GM21737 (cell line): ENCODE data around the gene NRG3.

ENCODE experiments used
- ATAC-seq: cut with Tn5 transposase; IDR thresholded peaks from one replicate; pipeline ENCODE4 v1.9.1; 2021; ENCODE audit warnings: mild to moderate bottlenecking, moderate library complexity; ENCODE audit not compliant: unreplicated experiment

NRG3 gene

DNA sequence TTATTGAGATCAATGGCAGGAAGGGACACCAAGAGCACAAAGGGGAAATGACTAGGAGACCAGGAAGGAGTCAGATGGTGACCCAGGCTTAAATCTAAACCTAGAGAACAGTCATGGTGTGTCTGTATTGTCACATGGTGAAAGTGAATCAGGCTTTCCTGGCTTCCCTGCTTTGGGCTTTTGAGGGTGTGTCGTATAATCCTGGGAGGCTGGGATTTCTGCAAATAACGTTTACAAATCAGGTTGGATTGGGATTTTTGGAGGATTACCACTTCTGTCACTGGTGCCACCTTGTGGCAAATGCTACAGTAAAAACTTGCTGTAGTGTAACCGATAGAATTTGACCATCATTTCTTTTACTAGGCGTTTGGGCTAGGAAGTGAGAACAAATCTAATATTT lies 502.6 kb downstream of the NRG3 start:
- no peak for ATAC-seq

DNA sequence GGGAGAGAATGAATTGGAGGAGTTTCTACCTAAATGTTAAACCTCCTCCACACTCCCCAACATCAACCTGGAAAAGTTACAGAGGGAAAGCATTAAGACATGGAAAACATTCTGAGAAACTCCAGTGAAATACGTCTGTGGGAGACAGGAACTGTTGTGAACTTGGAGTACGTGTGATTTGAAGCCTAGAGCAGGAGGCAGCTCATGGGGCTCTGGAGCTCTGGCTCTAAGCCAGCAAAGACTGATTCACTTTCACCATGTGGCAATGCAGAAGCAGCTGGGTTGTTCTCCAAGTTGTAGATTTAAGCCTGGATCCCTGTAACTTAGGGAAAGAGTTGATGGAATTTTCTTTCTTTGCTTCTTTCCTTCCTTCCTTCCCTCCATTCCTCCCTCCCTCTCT lies 503.2 kb downstream of the NRG3 start:
- ATAC-seq, result no peak

DNA sequence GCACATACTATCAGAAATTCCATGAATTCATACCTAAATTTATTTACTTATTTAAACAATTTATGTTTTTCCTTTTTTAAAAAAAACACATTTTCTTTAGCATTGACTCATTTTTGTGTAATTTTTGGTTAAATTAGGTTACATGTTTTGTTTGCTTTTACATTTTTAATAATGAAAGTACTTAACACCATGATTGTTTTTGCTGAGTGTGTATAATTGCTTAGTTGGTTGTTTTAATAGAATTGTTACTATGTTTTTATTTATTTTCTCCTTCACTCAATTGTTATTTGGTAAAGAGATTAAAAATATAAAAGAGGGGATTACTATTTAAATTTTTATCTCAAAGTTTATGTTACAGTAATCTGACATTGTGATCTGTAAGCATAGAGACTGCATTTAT lies 508.4 kb downstream of the NRG3 start:
- no peak for ATAC-seq

DNA sequence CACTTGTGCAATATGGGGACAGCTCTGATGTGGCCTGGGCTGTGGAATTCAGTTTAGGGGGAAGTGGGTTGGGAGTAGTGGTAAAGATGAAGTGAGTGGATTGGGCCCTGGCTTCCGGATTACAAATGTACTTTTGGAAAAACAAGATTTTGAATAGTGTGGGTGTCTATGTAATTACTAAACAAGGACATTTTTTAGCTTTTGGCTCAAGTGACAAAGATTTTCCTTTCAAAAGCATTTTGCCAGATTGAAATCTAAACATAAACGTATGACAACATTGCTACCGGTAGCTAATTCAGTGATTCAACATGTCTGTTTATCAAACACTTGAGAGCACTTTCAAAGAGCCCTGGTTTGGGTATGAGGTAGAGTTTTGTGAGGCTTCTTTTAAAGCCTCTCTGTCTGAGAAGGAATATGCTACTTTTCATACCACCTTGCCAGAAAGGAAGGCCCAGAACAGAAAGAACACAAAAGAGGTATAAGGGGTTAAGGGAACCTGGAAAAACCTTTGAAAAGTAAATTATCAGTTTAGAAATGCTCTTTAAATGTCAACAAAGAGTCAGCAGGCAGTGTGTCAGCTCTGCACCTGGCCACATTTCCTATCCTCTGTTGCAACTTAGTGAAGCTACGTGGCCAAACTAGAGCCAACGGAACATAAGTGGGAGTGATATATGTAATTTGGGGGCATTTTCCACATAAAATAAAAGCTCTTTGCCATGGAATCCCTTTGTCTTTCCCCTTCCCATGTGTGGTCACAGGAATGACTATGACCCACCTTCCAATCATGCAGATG lies 516.1 kb downstream of the NRG3 start:
- no peak for ATAC-seq

DNA sequence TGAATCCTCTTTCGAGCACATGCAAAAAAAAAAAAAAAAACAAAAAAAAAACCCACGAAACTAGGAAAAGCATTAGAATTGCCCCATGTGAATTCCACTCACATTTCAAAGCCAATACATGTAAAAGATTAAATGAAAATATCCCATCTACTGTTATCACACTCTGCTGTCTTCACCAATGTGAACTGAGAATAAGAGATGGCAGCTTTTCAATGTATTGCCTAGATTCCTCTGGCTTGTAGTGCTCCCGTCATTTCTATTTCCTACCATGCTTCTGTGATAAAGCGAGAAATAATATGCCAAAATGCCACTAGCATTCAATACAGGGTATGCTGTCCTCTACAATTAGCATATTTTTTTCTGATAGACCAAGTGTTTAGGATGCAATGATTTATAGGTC lies 517.0 kb downstream of the NRG3 start:
- ATAC-seq, result no peak

DNA sequence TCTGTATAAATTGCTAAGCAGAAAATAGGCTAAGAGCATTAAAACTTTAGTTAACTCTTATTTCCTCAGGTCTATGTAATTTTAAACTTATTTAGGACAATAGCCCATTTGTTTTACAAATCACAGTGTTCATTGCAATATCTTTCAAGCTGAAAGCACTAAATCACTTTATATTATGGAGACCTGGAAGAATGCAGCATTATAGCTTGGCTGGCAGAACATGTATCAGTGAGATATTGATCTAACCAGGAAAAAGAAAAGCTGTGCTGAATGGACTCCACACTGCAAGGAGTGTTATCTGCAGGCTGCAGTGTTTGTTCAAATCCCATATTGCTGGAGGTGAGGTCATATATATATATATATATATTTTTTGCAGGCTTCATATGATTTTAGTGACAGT lies 517.5 kb downstream of the NRG3 start:
- ATAC-seq, result no peak

DNA sequence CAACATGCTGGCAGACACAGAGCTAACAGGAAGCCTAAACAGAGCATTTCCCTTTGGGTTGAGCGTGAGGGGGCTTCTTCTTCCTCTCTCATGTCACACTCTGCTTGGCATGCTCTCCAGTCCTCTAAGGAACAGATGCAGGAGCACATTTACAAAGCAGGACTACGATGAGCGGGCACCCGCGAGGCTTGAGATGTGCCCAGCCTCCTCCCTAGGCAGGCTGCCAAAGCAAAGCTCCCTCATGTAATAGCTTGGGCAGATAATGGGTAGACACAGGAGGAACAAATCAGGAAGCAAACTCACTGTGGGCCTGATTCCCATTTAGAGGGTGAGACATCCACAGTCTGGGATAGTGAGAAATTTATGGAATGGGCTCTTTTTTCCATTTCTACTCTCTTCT lies 519.1 kb downstream of the NRG3 start:
- no peak for ATAC-seq

DNA sequence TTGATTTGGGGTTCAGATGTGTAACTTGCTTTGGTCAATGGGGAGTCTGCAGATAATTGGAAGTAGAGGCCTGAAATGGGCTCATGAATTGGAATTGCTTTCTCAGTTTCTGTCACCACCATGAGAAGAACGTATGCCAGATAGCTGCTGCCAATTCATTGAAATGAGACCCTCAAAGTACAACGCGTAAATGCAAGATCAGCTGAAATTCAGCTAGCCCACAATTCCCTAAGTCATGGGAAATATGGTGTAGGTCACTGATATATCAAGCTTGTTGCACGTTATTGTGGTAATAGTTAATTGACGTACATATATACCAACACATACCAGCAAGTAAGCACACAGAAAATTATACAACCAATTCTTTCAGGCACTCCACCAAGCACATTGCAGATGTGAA lies 520.0 kb downstream of the NRG3 start:
- ATAC-seq, result no peak

DNA sequence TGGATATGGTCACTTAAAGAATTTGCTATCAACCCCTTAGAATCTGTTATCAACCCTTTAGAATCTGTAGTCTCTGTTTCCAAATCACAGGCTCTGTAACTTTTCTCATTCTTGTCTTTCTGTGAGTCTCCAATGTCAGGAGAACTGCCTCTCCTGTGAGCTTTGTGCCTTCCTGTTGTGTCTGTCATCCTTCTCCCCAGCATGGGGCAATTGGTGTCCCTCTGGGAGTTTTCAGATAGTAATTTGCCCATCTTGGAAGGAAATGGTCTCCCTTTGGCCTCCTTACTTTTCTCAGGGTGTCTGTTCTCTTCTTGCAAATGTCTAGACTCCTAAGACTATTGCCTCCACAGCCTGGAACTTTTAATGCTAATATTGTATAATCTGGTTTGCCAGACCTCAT lies 521.9 kb downstream of the NRG3 start:
- no peak for ATAC-seq

DNA sequence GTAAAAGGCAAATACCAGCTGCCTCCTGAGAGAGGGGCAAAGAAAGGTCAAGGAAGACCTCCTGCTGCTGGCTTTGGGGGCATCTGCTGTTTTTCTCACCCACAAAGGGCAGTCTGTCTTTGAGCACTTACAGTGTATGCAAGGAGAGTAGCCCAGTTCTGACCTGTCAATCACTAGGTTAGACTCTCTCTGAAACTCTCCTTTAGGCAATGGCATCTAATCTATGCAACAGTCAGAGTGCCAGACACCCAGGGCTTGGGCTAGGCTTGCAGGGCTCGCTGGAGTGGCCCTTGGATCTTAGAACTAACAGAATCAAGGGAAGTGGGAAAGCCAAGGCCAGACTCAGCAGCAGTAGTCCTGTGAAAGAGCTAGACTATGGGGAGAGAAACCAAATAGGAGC lies 522.9 kb downstream of the NRG3 start:
- no peak for ATAC-seq

DNA sequence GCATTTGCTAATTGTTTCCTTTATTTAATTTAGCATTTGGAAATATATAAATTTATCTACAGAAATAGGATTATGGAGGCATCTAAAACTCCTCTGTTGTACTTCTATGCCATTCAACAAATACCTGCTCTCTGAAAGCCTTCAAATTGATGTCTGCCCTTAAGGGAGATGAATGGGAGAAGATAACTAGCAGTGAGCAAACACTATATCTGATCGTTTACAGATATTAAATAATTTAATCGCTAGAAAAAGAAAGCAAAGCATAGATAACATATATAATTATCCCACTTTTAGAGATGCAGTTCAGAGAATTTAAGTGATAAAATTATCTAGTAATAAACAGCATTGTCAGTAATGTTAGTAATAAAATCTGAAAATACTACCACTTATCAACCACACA lies 524.9 kb downstream of the NRG3 start:
- ATAC-seq, result no peak

DNA sequence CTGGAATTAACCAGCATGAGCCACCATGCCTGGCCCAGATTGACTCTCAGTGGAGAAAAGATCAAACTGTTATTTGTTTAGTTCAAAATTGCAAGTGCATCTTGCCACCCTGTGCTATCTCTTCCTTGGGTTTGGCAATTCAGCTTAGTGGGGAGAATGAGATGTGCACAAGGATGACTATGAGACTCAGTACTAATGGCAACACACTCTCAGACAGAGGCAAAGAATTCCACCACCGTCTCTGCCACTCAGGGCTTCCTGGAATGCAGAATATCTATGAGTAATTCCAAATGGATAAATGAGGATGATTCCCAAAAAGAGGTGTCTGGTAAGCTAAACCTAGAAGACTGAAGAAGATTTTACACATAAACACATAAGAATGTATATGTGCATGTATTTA lies 525.8 kb downstream of the NRG3 start:
- ATAC-seq, result no peak

DNA sequence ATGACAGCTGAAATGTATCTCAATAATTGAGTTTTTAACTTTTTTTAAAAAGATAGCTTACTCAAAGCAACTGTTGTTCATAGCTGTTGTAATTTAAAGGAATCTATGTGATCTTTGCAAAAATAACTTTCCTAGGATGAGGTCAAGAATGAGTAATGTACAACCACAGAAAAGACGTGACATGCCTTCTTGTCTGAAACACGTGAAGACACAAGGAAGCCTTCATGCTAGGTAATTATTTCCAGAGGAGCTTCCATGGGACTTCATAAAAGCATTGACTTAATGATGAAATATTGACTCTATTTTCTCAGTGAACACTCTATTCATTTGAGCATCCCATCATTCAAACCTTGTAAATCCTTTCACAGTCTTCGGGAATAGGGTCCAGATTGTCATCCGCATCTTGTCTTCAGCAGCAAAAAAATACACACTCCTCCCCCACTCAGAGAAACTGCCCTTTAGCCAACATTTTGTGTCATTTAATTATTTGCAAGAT lies 528.0 kb downstream of the NRG3 start:
- ATAC-seq, result no peak

DNA sequence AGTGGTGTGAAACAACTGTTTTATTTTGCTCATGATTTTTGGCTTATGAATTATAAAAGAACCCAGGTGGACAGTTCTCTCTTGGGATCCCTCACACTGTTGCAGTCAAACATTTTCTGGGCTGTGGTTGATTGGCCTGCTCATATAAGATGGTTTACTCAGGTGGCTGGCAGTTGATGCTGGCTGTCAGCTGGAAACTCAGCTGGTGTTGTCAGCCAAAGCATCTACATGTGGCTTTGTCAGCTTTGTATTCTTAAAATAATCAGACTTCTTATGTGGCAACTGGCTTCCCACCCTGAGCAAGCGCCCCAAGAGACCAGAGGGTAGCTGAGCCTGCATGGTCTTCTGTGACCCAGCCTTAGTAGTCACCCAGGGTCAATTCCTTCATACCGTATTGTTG lies 534.7 kb downstream of the NRG3 start:
- ATAC-seq, result no peak

DNA sequence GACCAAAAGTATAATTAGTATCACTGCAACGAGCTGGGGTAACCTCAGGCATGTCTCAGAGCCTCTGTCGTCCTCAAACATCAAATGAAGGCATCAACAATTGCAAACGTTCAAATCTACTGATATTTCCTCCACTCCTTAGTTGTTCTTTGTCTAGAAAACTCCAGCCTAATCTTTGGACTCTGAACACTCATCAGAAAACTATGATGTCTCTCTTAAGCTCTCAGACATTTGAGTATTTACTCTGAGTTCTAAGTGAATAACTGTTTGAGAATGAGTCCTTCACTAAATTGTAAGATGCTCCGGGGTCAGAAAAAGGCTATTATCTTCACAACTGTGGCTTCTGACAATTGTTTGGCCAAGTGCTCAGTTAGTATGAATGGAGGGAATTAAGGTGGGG lies 536.4 kb downstream of the NRG3 start:
- ATAC-seq, result no peak

DNA sequence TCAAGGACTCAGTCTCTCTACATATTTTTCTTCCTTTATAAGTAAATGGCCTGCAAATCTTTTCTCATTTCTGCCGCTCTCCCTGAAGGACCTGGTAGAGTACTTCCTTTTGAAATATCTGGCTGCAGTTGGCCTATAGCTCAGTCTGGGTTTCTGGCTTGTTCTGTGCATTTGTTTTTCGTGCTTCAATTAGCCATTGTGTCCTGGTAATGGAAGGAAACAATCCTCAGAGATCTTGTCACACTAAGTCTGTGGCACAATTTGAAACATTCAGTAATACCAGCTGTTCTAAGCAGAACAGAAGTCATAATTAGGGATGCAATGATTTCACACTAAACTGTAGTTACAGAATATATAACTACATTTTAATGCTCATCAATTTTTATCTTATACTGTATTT lies 545.0 kb downstream of the NRG3 start:
- no peak for ATAC-seq

DNA sequence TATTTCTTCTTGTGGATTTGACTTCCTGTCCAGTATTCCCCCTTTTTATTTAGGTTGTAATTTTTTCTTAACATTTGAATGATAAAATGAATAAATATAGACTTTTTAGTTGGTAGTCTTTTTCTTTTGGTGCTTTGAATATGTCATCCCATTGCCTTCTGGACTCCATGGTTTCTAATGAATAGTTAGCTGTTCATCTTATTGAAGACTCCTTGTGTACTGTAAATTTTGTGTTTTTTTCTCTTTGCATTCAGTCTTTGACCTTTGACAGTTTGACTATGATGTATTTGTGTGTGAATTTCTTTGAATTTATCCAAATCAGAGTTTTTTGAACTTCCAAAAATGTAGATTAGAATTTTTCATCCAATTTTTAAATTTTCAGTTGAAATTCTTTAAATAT lies 554.3 kb downstream of the NRG3 start:
- no peak for ATAC-seq

DNA sequence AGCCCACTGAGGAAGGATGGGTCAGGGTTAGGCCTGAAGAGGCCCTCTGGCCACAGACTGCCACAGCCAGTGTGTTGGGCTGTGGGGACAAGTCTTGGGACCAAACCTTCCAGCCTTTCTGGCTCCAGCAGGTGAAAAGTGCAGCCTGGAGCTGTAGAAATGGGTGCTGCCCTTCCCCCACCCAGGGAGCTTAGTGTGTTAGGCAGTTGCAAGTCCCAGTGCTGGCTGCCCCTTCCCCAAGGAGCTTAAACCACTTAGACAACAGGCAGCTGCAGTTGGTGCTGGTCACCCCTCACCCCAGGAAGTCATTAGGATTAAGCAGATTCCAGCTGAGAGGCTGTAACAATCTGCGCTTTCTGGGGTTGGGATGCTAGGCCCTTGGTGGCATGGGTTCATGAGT lies 563.3 kb downstream of the NRG3 start:
- no peak for ATAC-seq

DNA sequence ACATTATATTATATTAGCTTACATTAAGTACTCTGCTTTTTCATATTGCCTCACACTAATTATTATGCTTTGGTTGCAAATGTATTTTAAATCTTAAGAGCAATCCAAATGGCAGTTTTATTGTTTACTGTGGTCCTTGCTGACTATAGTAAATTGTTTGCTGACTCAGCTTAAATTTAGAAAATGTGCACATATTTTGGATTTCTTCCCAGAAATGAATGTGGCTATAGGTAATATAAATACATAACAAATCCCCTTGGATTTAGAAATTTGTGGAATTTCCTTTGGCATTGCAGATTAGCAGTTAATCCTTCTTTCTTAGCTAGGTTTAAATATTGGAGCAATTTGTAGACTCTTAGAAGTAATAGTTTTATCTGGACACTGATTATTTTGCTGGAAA lies 565.8 kb downstream of the NRG3 start:
- no peak for ATAC-seq

DNA sequence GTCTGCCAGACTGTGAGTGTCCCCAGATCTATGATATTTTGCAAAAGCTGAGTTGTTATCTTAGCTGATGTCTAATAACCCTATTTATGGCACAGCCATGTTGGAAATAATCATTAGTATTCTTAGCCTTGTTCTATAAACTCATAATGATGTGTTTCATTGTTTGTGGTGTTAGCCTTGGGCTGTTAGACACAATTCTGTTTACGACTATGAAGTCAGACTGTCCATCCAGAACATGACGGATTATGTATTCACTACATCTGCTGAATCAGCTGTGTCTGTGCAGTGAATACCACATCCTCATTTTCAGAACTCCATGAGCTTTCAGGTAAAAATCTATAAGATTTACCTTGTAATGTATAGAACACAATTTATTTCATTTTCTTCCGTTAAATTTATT lies 577.1 kb downstream of the NRG3 start:
- ATAC-seq, result no peak

DNA sequence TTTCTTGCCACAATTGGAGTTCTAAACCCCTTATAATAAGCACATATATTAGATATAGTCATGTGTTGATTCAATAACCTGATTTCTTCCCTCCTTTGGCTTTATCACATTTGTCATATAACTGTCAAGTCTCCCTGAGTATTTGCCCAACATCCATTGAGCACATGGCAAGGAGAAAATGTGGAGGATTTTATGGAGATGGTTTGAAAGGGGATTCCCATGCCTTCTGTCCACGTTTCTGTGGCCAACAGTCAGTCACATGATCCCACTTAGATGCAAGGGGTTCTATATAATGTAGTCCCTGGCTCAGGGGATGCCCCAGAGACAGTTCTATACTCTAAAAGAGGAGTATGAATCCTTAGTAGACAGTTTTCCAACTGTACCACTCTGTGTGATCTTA lies 577.7 kb downstream of the NRG3 start:
- no peak for ATAC-seq

DNA sequence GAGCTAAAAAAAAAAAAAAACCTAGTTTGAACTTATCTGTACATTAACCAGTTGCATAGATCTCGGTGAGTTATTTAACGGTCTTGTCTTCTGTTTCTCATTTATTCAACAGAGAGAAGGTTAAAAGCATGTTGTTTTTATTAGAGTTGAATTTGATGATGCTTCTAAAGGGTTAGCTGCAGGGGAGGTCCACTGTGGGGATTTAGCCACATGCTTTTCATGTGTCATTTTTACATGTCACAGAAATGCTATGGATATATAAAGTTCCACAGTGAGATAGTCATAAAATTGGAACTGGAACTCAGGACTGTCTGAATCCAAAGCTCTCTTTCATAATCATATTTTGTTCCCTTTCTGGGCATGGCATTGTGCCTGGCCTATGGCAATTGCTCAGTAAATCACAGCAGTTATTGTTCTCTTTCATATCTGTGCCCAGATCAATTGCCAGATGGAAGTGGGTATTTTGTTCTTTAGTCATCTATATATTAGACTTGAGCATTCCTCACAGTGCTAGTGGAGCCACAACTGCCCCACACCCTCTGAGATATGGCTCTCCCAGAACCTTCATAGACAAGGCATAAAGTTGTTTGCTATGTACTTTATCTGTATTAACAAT lies 578.8 kb downstream of the NRG3 start:
- no peak for ATAC-seq
